GM18520 (cell line): ENCODE results near the gene IKZF2.

Source experiments
- ATAC-seq: cut with Tn5 transposase; IDR thresholded peaks from one replicate; pipeline ENCODE4 v1.9.1; 2021; ENCODE audit not compliant: unreplicated experiment

The IKZF2 gene

DNA sequence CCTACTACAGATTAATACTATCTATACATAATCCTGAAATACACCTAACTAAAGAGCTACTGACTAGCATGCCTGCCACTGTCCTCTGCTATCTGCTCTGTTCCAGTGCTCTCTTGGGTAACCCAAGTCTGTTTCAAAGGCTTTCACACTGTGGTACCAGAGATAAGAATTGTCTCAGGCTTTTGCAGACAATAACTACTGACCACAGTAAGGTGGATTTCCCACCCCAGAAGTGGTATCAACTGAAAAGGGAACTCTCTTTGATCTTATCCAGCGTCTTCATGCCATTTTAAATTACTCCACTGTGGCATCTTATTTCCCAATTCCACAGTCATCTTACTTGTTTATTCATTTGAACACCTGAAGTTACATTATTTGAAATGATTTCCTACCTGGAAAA lies 190.2 kb downstream of the IKZF2 start:
- no peak for ATAC-seq

DNA sequence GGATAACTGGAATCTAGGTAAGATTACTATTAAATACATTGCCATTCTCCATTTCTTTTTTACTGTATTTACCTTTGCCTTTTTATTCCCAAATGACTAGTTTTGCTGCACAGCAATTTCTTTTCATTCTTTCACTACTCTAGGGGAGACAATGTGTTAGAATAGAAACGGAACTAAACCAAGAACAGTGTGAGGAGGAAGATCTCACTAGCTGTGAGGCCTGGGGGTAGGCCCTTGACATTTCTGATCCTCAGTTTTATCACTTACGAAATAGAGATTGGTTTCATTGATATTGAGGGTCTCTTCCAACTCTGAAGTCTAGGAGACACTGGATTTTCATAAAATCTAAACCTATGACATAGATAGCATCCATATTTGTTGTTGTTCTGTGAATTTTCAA lies 191.1 kb downstream of the IKZF2 start:
- ATAC-seq: no peak

DNA sequence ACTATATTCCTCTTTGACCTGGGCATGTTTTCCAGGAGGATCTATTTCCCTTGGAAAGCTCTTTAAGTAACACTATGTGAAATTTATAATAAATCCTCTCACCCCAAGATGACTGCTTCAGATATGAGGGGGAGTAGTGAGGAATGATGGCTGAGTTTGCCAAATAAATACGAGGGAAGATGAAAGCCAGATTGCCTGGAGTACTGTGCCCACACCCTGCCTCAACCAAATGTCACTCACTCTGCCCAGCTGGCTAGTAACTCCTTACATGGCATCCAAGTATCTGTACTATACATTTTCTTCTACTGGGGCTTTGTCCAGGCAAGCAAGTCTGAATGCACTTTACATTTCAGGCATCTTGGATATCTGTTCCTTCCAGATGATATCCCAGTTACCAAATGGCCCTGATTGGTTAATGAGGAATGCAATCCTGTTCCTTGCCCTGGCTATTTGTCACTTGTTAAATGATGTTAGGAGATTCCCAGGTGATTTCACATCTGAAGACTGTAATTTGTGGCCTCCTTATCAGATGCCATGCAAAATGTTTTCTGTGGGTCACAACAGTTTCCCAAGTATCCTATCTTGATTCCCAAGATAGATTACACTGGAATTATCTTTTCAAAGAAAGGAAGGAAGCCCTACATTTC lies 191.8 kb downstream of the IKZF2 start:
- ATAC-seq: no peak

DNA sequence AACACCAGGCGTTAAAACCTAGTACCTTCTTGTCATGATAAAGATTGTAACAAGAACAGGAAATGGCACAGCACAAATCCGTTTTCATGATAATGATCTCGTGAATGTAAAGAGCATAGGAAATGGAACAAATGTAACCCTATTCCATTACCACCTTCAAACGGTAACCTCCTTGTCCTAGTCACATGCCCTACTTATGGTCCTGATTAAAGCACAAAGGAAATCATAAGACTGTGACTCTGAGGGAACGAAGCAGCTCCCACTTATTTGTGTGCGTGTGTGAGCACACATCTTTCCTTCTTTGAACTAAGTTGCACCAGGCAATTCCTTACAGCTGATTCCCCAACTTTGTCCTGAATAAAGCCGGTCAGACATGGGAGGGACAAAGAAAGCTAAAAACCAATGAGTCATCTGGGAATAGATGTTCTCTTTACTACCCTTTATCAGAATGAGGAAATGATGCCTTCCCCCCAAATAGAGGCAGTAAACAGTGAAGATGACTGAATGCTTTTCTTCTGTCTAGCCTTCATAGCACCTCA lies 192.6 kb downstream of the IKZF2 start:
- ATAC-seq: no peak

DNA sequence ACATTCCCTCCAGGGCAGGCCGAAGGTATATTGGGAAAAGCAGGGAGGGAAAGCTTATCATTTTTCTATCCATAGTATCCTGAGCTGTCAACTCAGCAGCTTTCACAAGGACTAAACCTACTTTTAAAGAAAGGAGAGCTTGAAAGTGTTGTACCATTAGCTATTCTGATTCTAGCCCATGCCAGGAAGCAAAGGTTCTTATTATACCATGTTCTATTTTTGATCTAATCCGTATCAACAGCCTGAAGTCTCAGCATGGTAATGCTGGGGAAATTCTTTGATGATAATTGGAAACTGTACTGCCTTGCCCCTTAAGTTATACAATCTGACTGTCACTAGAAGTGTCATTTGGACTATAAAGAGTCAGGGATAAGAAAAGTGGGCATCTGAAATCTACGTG lies 193.3 kb downstream of the IKZF2 start:
- ATAC-seq: no peak

DNA sequence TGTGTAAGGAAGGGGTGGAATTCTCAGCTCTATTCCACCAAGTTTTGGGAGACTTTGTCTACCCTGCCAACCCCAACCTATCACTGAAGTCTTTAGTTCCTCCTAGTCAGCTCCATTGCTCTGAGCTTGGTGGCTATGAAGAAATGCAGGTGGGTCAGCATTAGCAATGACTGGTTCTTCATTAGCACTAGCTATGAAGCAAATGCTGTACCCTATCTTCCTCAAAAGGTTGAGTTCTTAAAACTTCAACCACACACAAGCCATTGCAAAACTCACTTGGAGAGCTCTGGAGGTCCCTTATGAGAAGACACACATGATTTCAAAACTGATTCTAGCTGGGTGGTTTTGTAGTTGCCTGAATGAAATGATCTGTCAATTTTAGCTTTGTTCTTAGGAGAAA lies 193.8 kb downstream of the IKZF2 start:
- no peak for ATAC-seq

DNA sequence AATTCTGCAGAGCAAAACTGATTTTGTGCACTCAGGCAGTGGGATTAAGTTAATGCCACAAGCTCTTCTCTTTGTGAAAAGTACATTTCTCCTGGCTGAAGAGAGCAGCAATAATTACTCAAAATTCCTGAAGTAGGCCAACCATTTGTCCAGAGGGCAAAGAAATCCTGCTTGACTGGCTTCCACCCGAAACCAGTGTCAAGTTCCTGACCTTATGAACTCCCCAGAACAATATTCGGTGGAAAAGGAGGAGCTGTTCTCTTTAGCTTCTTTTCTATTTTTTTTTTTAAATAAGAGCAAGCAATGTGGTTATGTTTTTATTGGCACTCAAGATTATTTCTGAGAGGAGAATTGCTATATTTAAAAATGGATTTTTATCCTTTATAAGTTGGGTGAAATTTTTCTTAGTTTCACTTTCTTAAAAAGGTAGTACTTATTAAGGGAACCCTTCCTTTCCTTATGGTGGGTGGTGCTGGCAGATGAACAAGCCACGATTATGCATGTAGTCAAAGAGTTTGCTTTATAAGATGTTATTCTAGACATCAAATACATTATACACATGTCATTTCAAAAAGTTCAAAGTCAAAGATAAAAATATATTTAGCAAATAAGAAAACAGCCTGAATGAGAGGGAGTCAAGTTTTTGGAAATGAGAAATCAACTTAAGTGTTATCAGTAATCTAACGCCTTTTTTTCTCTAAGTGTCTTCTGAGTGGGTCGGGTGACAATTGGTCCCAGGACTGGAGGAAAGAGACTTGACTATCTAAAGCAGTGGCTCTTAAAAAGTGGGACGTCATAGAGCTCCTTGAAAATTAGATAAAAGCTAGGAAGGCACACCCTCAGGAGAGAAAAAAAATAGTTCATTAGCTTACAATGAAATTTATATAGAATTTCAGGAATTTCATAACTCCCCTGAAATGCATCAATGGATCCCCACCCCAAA lies 194.5 kb downstream of the IKZF2 start:
- no peak for ATAC-seq

DNA sequence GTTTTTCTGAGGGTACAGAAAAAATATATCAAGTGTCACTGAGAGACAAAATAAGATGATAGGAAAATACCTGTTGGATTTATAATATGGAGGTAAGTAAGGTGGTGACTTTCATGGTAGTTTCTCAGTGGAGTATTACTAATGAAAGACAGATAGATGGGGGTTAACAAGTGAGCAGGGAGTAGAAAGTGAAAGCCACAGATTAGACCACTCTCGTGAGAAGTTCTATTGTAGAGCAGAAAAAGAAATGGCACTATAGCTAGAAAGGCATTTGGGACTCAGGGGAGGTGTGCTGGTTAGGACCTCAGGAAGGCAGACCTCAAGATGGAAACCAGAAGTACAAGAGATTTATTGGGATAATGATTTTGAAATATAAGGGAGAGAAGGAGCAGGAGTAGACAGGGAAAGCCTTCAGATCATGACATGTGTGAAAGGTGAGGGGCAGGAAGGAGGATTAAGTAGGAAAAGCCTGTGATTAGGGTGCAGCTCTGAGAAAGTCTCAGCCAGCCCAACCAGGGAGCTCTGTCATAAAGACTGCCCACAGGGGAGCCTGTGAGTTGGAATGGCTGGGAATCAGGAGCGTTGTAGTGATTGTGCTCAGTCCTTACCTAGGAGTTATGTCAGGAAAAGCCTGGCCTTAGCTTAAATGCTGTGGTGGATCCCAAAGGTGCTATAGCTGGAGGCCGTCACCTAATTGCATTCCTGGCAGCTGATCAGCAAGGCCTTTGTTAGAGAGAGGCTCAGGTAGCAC lies 198.1 kb downstream of the IKZF2 start:
- ATAC-seq: peak; percentile 63

DNA sequence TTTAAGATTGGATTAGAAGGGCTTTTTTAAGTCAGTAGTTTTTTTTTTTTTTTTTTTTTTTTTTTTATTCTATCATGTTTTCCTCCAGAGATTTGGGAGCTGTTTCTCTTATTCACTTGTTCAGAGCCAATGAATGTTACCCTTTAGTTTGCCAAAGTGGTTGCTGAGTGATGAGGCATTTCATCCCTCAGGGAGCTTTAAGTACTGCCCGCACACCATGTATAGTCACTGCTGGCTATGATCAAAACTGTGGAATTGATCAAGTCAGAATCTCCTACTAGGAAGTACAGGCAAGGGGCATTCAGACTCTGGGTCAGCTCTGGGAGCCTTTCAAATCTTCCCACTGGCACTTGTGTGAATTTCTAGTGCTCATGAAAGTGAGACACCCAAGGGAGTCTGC lies 201.6 kb downstream of the IKZF2 start:
- no peak for ATAC-seq
